BE2C (cell line): ENCODE measurements around the gene HDAC7.
A peak's percentile ranks its signal among the peaks of the same experiment; 100 is the strongest.

Experiments used
- DNase-seq: peaks from one replicate; pipeline ENCODE4 v3.0.0-alpha.2; 2020
- H3K27me3 ChIP-seq: fragments of 250-450 bp; sonication (Bioruptor Pico); 2 replicates; pipeline ENCODE4 v1.5.1; 2020; ENCODE audit warnings: mild to moderate bottlenecking
- H3K36me3 ChIP-seq: fragments of 250-450 bp; sonication (Bioruptor Pico); 2 replicates; pipeline ENCODE4 v1.5.1; 2020; ENCODE audit warnings: mild to moderate bottlenecking
- H3K4me1 ChIP-seq: fragments of 250-450 bp; sonication (Bioruptor Pico); 2 replicates; pipeline ENCODE4 v1.5.1; 2020
- H3K4me3 ChIP-seq: 2 replicates; pipeline ENCODE4 v1.5.1; 2011; ENCODE audit warnings: low read depth, low read length
- H3K9me3 ChIP-seq: fragments of 250-450 bp; sonication (Bioruptor Pico); 2 replicates; pipeline ENCODE4 v1.5.1; 2020
- TF ChIP-seq, protein P1 (sequence below): IDR thresholded peaks from 2 replicates; pipeline ENCODE4 v1.5.1; 2012; ENCODE audit warnings: mild to moderate bottlenecking, low read depth, low read length

Gene HDAC7

DNA sequence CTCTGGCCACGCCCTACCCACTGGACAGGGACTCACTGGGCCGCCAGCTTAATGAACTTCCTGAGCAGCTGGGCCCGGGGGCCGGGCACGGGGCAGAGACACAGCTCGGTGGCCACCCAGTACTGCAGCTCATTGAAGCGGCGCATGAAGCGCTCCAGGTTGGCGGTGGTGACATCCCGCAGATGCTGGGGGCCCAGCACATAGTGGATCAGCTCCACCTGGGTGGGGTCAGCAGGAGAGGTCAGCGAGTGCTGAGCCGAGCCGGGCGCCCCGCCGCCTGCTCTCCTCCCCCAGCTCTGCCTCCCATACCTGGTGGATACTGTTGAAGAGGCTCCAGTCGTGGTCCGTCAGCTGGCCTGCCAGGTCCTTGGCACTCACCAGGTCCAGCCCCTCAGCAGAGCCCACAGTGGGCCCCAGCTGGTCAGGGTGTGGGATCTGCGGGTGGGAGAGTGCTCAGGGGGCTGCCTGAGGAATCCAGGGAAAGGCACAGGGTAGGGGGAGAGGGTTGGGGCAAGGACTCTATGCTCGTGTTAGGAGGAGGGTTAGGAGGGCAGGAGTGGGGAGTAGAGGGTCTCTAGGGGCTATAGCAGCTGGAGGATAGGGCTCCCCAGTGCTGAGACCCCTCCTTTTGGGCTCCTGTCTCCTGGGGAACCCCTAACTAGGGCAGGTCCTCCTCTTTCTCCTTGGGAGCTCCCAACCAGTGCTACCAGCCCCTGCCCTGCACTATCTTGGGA lies 78.9 kb downstream of the HDAC7 start:
- Histone ChIP-seq H3K27me3 (no peaks in the 10 kb centered on the region), H3K4me1 (peaks cover 10% of the 10 kb centered on the region), H3K9me3 (no peaks in the 10 kb centered on the region), H3K4me3 (no peak overlapping the region), H3K36me3 (no peaks in the 10 kb centered on the region)
- TF ChIP-seq, protein P1, sequence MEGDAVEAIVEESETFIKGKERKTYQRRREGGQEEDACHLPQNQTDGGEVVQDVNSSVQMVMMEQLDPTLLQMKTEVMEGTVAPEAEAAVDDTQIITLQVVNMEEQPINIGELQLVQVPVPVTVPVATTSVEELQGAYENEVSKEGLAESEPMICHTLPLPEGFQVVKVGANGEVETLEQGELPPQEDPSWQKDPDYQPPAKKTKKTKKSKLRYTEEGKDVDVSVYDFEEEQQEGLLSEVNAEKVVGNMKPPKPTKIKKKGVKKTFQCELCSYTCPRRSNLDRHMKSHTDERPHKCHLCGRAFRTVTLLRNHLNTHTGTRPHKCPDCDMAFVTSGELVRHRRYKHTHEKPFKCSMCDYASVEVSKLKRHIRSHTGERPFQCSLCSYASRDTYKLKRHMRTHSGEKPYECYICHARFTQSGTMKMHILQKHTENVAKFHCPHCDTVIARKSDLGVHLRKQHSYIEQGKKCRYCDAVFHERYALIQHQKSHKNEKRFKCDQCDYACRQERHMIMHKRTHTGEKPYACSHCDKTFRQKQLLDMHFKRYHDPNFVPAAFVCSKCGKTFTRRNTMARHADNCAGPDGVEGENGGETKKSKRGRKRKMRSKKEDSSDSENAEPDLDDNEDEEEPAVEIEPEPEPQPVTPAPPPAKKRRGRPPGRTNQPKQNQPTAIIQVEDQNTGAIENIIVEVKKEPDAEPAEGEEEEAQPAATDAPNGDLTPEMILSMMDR = no peak
- DNase-seq = no peak

DNA sequence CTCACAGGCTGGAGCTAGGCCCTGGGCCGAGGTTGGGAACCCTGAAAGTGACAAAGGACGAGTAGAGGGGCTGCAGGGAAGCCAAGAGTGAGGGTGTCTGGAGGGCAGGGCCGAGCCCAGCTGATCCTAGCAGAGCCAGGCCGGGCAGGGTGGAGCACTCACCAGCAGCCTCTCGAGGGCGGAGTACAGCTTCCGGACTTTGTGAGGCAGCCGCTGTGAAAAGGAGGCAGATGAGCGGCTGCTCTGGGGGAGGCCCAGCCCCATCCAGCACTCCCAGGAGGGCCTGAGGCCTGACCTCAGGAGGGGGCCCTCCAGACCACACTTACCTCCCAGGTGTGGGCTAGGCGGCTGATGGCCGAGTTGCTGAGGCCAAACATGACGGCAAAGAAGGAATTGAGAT lies 79.7 kb downstream of the HDAC7 start:
- TF ChIP-seq, protein P1 = no peak
- H3K27me3 ChIP-seq = no peaks in the 10 kb centered on the region
- no peak for DNase-seq
- no peaks in the 10 kb centered on the region for H3K36me3 ChIP-seq
- peaks cover 10% of the 10 kb centered on the region for H3K4me1 ChIP-seq
- H3K4me3 ChIP-seq = no peak overlapping the region
- no peaks in the 10 kb centered on the region for H3K9me3 ChIP-seq

DNA sequence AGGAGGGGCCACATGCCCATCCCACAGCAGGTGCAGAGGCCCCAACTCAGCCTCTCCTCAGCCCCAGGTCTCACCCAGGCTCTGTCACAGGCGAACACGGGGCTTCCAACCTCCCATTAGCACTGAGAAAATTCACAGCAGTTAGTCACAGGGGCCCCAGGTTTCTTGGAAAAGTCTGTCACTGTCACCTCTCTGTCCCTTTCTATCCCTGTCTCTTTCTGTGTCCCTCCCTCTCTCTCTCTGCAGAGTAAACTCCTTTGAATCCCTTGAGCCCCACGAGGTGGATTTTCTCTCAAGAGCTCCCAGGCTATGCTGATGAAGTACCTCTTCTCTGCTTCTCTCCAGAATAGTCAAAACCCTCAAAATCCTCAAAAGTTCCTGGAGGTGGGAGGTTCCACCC lies 80.4 kb downstream of the HDAC7 start:
- no peaks in the 10 kb centered on the region for H3K9me3 ChIP-seq
- TF ChIP-seq, protein P1 = no peak

DNA sequence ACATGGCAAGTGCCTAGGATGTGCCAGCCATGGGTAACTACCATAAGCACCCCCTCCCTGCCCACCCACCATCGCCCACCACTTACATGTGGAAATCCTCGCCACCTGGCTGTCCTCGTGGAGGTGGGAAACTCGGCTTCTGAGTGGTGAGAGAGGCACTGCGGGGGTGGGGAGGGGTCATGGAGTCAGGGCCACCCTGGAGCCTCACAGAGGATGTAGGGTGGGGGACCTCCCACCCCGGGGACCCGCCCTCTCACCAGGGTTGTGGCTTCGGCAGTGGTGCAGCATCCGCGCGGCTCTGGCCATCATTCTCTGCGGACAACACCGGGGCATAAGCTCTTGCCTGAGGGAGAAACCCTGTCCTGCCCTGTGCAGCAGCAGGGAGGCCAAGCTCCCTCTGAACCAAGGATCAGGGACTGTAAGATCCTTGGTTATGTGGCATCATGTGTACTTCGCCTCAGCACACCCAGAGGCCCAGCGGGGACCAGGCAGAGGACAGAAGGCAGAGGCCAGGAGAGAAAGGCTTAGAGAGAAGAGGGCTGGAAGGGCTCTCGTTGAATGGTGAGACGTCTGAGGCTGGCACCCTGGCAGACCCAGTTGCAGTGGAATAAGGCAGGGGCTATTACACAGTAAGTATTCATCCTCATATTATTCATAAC lies 81.6 kb downstream of the HDAC7 start:
- TF ChIP-seq, protein P1 = no peak
- Histone ChIP-seq H3K27me3 (no peaks in the 10 kb centered on the region), H3K9me3 (no peaks in the 10 kb centered on the region), H3K4me1 (peaks cover 10% of the 10 kb centered on the region), H3K4me3 (no peak overlapping the region), H3K36me3 (no peaks in the 10 kb centered on the region)
- DNase-seq = no peak

More for the DNA sequence above, 80.4 kb downstream of the HDAC7 start:
- Histone ChIP-seq H3K27me3 (no peaks in the 10 kb centered on the region), H3K4me3 (no peak overlapping the region), H3K4me1 (peaks cover 10% of the 10 kb centered on the region), H3K36me3 (no peaks in the 10 kb centered on the region)
- DNase-seq = no peak

DNA sequence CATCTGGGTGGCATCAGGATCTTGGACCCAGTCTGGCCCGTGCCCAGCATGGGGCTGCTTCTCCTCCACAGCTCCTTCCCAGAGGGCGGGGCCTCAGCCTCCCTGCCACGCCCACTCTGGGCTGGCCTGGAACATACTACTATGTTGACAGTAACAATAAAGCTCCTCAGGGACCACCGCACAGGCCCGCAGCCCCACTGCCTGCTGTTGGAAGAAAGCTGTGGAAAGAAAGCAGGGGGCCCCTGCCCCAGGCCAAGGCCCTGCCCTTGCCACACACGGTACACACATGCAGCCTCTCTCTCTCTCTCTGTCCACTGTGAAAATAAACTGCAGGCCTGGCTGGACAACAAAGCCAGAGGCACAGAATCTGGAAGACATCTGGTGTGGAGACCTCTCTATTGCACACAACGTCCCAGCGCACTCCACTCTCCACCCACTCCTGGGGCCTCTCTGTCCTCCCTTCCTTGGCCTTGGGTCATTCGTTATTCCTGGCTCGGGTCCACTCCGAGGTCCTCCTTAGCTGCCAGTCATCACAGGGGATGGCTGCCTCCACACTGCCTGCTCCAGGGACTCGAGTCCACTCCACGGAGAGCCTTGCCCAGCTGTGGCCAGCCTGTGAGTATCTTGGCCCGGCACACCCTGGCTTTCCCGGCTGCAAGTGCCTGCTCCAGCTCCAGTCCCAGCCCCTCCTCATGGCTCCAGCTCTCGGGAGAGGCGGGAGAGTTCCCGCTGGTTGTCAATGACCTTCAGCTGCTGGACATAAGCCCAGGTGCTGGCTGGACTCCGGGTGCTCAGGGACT lies 82.6 kb downstream of the HDAC7 start:
- Histone ChIP-seq H3K4me3 (no peak overlapping the region), H3K9me3 (no peaks in the 10 kb centered on the region), H3K4me1 (peaks cover 10% of the 10 kb centered on the region), H3K27me3 (no peaks in the 10 kb centered on the region), H3K36me3 (no peaks in the 10 kb centered on the region)
- TF ChIP-seq, protein P1 = no peak
- peak; percentile 52 for DNase-seq
